Caco-2 (cell line): ENCODE measurements around the gene ANKRD42. TPM values are rescaled to one million over a fixed set of nuclear protein-coding genes. Genes with fewer than 3 reads are reported as not detected.

Experiments
- BruUV-seq: library from RNA; stranded (reverse); fragments of 400-500 nt; replicated peaks from 2 replicates; lab custom pipeline; 2021; lab: Mats Ljungman, UMichigan
- CTCF ChIA-PET: fragments of 300-600 bp; sonication (Branson Sonifier 250); formaldehyde crosslinking; loops from one replicate; lab custom pipeline; 2022; ENCODE audit warnings: antibody characterized with exemption; lab: Charles Lee
- POLR2A ChIA-PET: fragments of 300-600 bp; sonication (Branson Sonifier 250); formaldehyde crosslinking; loops from one replicate; lab custom pipeline; 2022; ENCODE audit warnings: antibody characterized with exemption; lab: Charles Lee
- DNase-seq, 2 experiments: peaks; one replicate each; pipeline versions ENCODE4 v3.0.0 to v3.0.0-alpha.2; 2020 to 2022
- H3K27me3 ChIP-seq: replicated peaks from 2 replicates; pipeline ENCODE4 v1.6.0; 2011; ENCODE audit warnings: low read length; ENCODE audit not compliant: control insufficient read depth, insufficient read depth
- H3K36me3 ChIP-seq: 2 replicates; pipeline ENCODE4 v1.5.1; 2011; ENCODE audit warnings: low read length; ENCODE audit not compliant: control insufficient read depth, insufficient read depth
- H3K4me1 ChIP-seq: fragments of 250-450 bp; sonication (Bioruptor Pico); 2 replicates; pipeline ENCODE4 v1.5.1; 2020; ENCODE audit warnings: mild to moderate bottlenecking
- H3K4me3 ChIP-seq: 2 replicates; pipeline ENCODE4 v1.5.1; 2011; ENCODE audit warnings: low read depth, mild to moderate bottlenecking, control low read depth, low read length
- H3K9me3 ChIP-seq: fragments of 250-450 bp; sonication (Bioruptor Pico); 2 replicates; pipeline ENCODE4 v1.5.1; 2020; ENCODE audit warnings: mild to moderate bottlenecking, moderate library complexity
- H3K27ac Mint-ChIP-seq: one replicate; pipeline ENCODE4 v1.8.0; 2022; ENCODE audit warnings: mixed read lengths; ENCODE audit not compliant: unreplicated experiment
- H3K27me3 Mint-ChIP-seq: one replicate; pipeline ENCODE4 v1.8.0; 2022; ENCODE audit warnings: mixed read lengths; ENCODE audit not compliant: insufficient read depth, unreplicated experiment
- H3K36me3 Mint-ChIP-seq: one replicate; pipeline ENCODE4 v1.8.0; 2022; ENCODE audit warnings: mild to moderate bottlenecking, mixed read lengths; ENCODE audit not compliant: insufficient read depth, unreplicated experiment
- H3K4me1 Mint-ChIP-seq: one replicate; pipeline ENCODE4 v1.8.0; 2022; ENCODE audit warnings: low read depth, mixed read lengths; ENCODE audit not compliant: unreplicated experiment
- H3K4me3 Mint-ChIP-seq: one replicate; pipeline ENCODE4 v1.8.0; 2022; ENCODE audit warnings: mild to moderate bottlenecking, moderate library complexity, mixed read lengths; ENCODE audit not compliant: unreplicated experiment
- H3K9me3 Mint-ChIP-seq: one replicate; pipeline ENCODE4 v1.8.0; 2022; ENCODE audit warnings: mixed read lengths; ENCODE audit not compliant: unreplicated experiment
- intact Hi-C: fragments of 100-400 bp; cut with micrococcal nuclease; formaldehyde crosslinking; loops from one replicate; pipeline ENCODE4 v1.10.0; 2022; ENCODE audit not compliant: unreplicated experiment
- total RNA-seq: library from RNA; stranded (reverse); gene quantifications from 2 replicates; pipeline ENCODE4 v1.2.3, GENCODE V29; 2022
- TF ChIP-seq, protein P1 (sequence below), 2 experiments: fragments of 200-600 bp in 1 of 2; IDR thresholded peaks; 1 replicate in 1 of 2; 2 replicates in 1 of 2; pipeline versions ENCODE4 v1.5.1 to v1.8.0; 2011 to 2022; ENCODE audit warnings: antibody characterized with exemption in 1 of 2, control low read depth in 1 of 2, inconsistent platforms in 1 of 2, low read depth in 1 of 2, low read length in 1 of 2, mild to moderate bottlenecking in 1 of 2, moderate library complexity in 1 of 2; ENCODE audit not compliant: insufficient read depth in 1 of 2, severe bottlenecking in 1 of 2, unreplicated experiment in 1 of 2

Gene ANKRD42
- total RNA-seq, 1 experiment from 2014 or later, result 8.3 TPM

DNA sequence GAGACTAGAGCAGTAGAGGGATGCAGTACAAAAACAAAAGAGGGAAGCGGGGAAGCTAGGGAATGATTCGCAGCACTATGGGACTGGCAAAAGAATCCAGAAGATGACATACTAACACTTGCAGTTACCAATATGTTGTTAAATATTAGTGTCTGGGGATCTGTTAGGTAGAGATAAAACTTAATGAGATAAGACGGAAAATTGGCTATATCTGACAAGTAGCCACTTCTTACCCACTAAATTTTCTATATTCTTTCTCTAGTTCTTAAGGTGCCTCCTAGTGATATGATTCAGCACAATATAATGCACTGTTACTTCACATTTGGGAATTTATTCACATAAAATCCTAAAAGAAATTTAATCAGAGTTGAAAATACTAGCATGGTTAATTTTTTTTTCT is 61.9 kb downstream of the ANKRD42 start:
- BruUV-seq, result no TSS peak
- Histone ChIP-seq H3K4me3 (no peak overlapping the region), H3K36me3 (0 out of 2 replicates have a peak, but pooled peaks cover 2% of the 10 kb centered on the region), H3K9me3 (no peaks in the 10 kb centered on the region), H3K4me1 (peaks cover 43% of the 10 kb centered on the region), H3K27me3 (no peaks in the 10 kb centered on the region)
- DNase-seq, result no peak
- intact Hi-C loops, result no loop called here
- Mint-ChIP-seq H3K27ac (peak overlapping the region; percentile 12), H3K9me3 (no peaks in the 10 kb centered on the region), H3K27me3 (no peaks in the 10 kb centered on the region), H3K4me3 (peak overlapping the region; percentile 0), H3K4me1 (peaks cover 38% of the 10 kb centered on the region), H3K36me3 (peaks cover 13% of the 10 kb centered on the region)
- TF ChIP-seq, protein P1, sequence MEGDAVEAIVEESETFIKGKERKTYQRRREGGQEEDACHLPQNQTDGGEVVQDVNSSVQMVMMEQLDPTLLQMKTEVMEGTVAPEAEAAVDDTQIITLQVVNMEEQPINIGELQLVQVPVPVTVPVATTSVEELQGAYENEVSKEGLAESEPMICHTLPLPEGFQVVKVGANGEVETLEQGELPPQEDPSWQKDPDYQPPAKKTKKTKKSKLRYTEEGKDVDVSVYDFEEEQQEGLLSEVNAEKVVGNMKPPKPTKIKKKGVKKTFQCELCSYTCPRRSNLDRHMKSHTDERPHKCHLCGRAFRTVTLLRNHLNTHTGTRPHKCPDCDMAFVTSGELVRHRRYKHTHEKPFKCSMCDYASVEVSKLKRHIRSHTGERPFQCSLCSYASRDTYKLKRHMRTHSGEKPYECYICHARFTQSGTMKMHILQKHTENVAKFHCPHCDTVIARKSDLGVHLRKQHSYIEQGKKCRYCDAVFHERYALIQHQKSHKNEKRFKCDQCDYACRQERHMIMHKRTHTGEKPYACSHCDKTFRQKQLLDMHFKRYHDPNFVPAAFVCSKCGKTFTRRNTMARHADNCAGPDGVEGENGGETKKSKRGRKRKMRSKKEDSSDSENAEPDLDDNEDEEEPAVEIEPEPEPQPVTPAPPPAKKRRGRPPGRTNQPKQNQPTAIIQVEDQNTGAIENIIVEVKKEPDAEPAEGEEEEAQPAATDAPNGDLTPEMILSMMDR (IDR thresholded peaks at IDR 0.05; ENCODE audit: insufficient read depth in 1 of 2, low read depth in 1 of 2, low read length in 1 of 2, severe bottlenecking in 1 of 2, unreplicated experiment in 1 of 2), result no peak
- POLR2A ChIA-PET, result no interaction called here
- CTCF ChIA-PET, result no interaction called here

DNA sequence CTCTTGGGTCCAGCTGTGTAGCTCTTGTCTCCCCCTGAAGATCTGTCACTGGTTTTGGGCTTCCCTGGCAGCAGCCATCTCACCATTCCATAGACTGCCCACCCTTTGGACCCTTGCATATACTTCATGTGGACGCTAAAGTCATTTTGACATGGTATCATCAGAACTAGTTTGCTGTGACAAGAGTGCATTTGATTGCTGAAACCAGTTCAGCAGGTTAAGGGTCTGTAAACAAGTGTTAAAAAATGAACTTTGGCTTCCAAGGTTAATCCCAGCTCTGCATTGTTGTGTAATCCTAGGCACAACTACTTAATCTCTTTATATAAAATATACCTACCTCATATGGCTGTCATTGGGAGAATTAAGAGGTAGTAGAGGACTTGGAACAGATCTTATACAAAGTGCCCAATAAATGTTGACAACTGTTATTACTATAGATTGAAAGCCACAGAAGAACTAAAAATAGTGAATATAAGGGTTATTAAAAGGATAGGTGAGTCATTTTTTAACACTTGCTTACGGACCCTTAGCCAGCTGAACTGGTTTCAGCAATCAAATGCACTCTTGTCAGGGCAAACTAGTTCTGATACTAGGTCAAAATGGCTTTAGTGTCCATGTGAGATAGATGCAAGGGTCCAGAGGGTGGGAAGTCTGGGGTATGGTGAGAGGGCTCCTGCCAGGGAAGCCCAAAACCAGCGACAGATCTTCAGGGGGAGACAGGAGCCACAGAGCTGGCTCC is 63.3 kb downstream of the ANKRD42 start:
- TF ChIP-seq, protein P1 (IDR thresholded peaks at IDR 0.05; ENCODE audit: insufficient read depth in 1 of 2, low read depth in 1 of 2, low read length in 1 of 2, severe bottlenecking in 1 of 2, unreplicated experiment in 1 of 2), result no peak
- no peaks in the 10 kb centered on the region for H3K27me3 ChIP-seq
- Mint-ChIP-seq H3K4me3 (peak overlapping the region; percentile 61), H3K27me3 (no peaks in the 10 kb centered on the region), H3K9me3 (no peaks in the 10 kb centered on the region), H3K4me1 (peaks cover 32% of the 10 kb centered on the region), H3K27ac (peak overlapping the region; percentile 87), H3K36me3 (peaks cover 13% of the 10 kb centered on the region)
- H3K36me3 ChIP-seq, result peaks cover 4% of the 10 kb centered on the region; the same call in 1 of the 2 replicates
- ChIA-PET POLR2A (interaction anchor here (0.6 to 1.2 kb wide), 2 partner anchors 29 to 1012 kb away, joined by 5 to 8 read pairs; partner anchors contain the start of gene CCDC90B), CTCF (interaction anchor here (0.6 to 0.8 kb wide), 3 partner anchors 36 to 467 kb away, joined by 3 to 4 read pairs (median 4); partner anchors contain the start of gene PRCP)
- intact Hi-C loops, result loop anchor here (1.0 to 2.0 kb wide), 5 partner anchors 13 to 164 kb away; partner anchors contain the start of gene CCDC90B
- no TSS peak for BruUV-seq
- H3K4me1 ChIP-seq, result peaks cover 43% of the 10 kb centered on the region
- peak; percentile 87 to 90 for DNase-seq
- no peaks in the 10 kb centered on the region for H3K9me3 ChIP-seq
- H3K4me3 ChIP-seq, result no peak overlapping the region

DNA sequence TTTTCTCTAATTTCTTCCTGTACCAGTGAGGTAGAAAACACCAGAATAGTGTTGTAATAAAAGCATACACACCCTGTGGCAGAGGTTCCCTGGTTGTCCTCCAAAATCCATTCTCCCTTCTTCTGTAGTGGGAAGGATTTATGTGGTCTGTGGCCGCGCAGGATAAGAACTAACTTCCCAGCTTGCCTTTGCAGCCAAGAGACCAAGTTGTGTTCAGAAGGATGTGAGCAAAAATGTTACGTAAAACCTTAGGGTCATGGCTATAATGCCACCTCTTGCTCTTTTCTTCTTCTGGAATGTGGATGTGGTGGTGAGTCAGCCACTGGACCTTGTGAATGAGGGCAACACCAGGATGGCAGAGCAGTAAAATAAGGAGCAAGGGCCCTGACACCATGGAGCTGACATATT is 64.3 kb downstream of the ANKRD42 start:
- H3K4me1 ChIP-seq, result peaks cover 43% of the 10 kb centered on the region
- intact Hi-C loops, result loop anchor here (2.0 kb wide), 1 partner anchor 165 kb away; no protein-coding TSS in a partner anchor
- Mint-ChIP-seq H3K27ac (peak overlapping the region; percentile 87), H3K4me3 (no peak overlapping the region), H3K9me3 (no peaks in the 10 kb centered on the region), H3K36me3 (peaks cover 13% of the 10 kb centered on the region), H3K4me1 (peaks cover 32% of the 10 kb centered on the region), H3K27me3 (no peaks in the 10 kb centered on the region)
- DNase-seq, result peak in 1 of 2 experiments; percentile 63
- POLR2A ChIA-PET, result interaction anchor here (0.7 kb wide), 1 partner anchor 356 kb away, joined by 3 read pairs; the partner anchor contains the start of gene DDIAS
- no peaks in the 10 kb centered on the region for H3K27me3 ChIP-seq
- H3K36me3 ChIP-seq, result peaks cover 4% of the 10 kb centered on the region; the same call in 1 of the 2 replicates
- TF ChIP-seq, protein P1 (IDR thresholded peaks at IDR 0.05; ENCODE audit: insufficient read depth in 1 of 2, low read depth in 1 of 2, low read length in 1 of 2, severe bottlenecking in 1 of 2, unreplicated experiment in 1 of 2), result no peak
- BruUV-seq, result no TSS peak
- H3K4me3 ChIP-seq, result no peak overlapping the region
- no peaks in the 10 kb centered on the region for H3K9me3 ChIP-seq
- CTCF ChIA-PET, result no interaction called here
